H9 (cell line): ENCODE results near the gene SEZ6. TPM values are rescaled to one million over a fixed set of nuclear protein-coding genes. Genes with fewer than 3 reads are reported as not detected.

Experiments used
- DNase-seq: peaks from one replicate; pipeline ENCODE4 v3.0.0-alpha.2; 2017
- H2AFZ ChIP-seq: one replicate; pipeline ENCODE4 v1.6.1; 2013; ENCODE audit warnings: mild to moderate bottlenecking, low read length, control low read depth, moderate library complexity
- H2AK5ac ChIP-seq: 2 replicates; pipeline ENCODE4 v1.6.1; 2013; ENCODE audit warnings: low read length, control low read depth, mixed read lengths; ENCODE audit not compliant: insufficient read length
- H2BK120ac ChIP-seq: one replicate; pipeline ENCODE4 v1.6.1; 2013; ENCODE audit warnings: low read depth, mild to moderate bottlenecking, low read length, control low read depth, inconsistent platforms; ENCODE audit not compliant: poor library complexity, severe bottlenecking
- H2BK12ac ChIP-seq: 2 replicates; pipeline ENCODE4 v1.6.1; 2013; ENCODE audit warnings: low read length, control low read depth, mixed read lengths, low read depth; ENCODE audit not compliant: insufficient read length
- H2BK15ac ChIP-seq: 2 replicates; pipeline ENCODE4 v1.6.1; 2013; ENCODE audit warnings: low read depth, low read length, control low read depth
- H2BK20ac ChIP-seq: one replicate; pipeline ENCODE4 v1.6.1; 2013; ENCODE audit warnings: low read depth, mild to moderate bottlenecking, low read length, control low read depth, inconsistent platforms; ENCODE audit not compliant: poor library complexity, severe bottlenecking
- H2BK5ac ChIP-seq: 2 replicates; pipeline ENCODE4 v1.6.1; 2013; ENCODE audit warnings: low read length, control low read depth, mixed read lengths; ENCODE audit not compliant: insufficient read length
- H3K14ac ChIP-seq: 2 replicates; pipeline ENCODE4 v1.6.1; 2013; ENCODE audit warnings: low read length, control low read depth; ENCODE audit not compliant: insufficient read depth
- H3K18ac ChIP-seq: 2 replicates; pipeline ENCODE4 v1.6.1; 2013; ENCODE audit warnings: low read depth, mild to moderate bottlenecking, mixed read lengths, low read length, control low read depth; ENCODE audit not compliant: insufficient read length
- H3K23ac ChIP-seq: 2 replicates; pipeline ENCODE4 v1.6.1; 2013; ENCODE audit warnings: low read length, control low read depth, mixed read lengths, low read depth; ENCODE audit not compliant: insufficient read length
- H3K23me2 ChIP-seq: 2 replicates; pipeline ENCODE4 v1.6.1; 2013; ENCODE audit warnings: low read depth, mild to moderate bottlenecking, mixed read lengths, low read length, control low read depth; ENCODE audit not compliant: insufficient read length, poor library complexity, severe bottlenecking
- H3K27ac ChIP-seq: 2 replicates; pipeline ENCODE4 v1.5.1; 2013; ENCODE audit warnings: low read length, control low read depth, mixed read lengths, low read depth; ENCODE audit not compliant: insufficient read length
- H3K27me3 ChIP-seq: 2 replicates; pipeline ENCODE4 v1.6.1; 2013; ENCODE audit warnings: low read length, control low read depth, inconsistent platforms; ENCODE audit not compliant: insufficient read depth
- H3K4ac ChIP-seq: 2 replicates; pipeline ENCODE4 v1.6.1; 2013; ENCODE audit warnings: low read depth, mild to moderate bottlenecking, control low read depth, inconsistent platforms, low read length, moderate library complexity
- H3K4me1 ChIP-seq: 2 replicates; pipeline ENCODE4 v1.6.1; 2013; ENCODE audit warnings: low read length, control low read depth, inconsistent platforms; ENCODE audit not compliant: insufficient read depth
- H3K4me2 ChIP-seq: 2 replicates; pipeline ENCODE4 v1.6.1; 2013; ENCODE audit warnings: low read length, control low read depth, mixed read lengths; ENCODE audit not compliant: insufficient read length, insufficient read depth
- H3K56ac ChIP-seq: 2 replicates; pipeline ENCODE4 v1.6.1; 2013; ENCODE audit warnings: low read depth, mild to moderate bottlenecking, mixed read lengths, low read length, control low read depth; ENCODE audit not compliant: insufficient read length
- H3K79me1 ChIP-seq: 2 replicates; pipeline ENCODE4 v1.6.1; 2013; ENCODE audit warnings: low read depth, mild to moderate bottlenecking, moderate library complexity, low read length, control low read depth, inconsistent platforms; ENCODE audit not compliant: insufficient read depth, poor library complexity, severe bottlenecking
- H3K79me2 ChIP-seq: 2 replicates; pipeline ENCODE4 v1.6.1; 2013; ENCODE audit warnings: low read length, control low read depth, inconsistent platforms; ENCODE audit not compliant: insufficient read depth
- H3K9ac ChIP-seq: 2 replicates; pipeline ENCODE4 v1.6.1; 2013; ENCODE audit warnings: low read length, control low read depth, mixed read lengths; ENCODE audit not compliant: insufficient read length; ENCODE audit errors: extremely low read depth
- H3K9me3 ChIP-seq: one replicate; pipeline ENCODE4 v1.6.1; 2013; ENCODE audit warnings: low read depth, low read length, inconsistent platforms; ENCODE audit not compliant: control insufficient read depth
- H3T11ph ChIP-seq: one replicate; pipeline ENCODE4 v1.6.1; 2013; ENCODE audit warnings: mild to moderate bottlenecking, low read length, control low read depth, inconsistent platforms
- H4K20me1 ChIP-seq: one replicate; pipeline ENCODE4 v1.6.1; 2013; ENCODE audit not compliant: control insufficient read depth, insufficient read length, insufficient read depth
- H4K5ac ChIP-seq: 2 replicates; pipeline ENCODE4 v1.6.1; 2013; ENCODE audit warnings: low read depth, mild to moderate bottlenecking, mixed read lengths, low read length, control low read depth; ENCODE audit not compliant: insufficient read length
- H4K8ac ChIP-seq: replicated peaks from 2 replicates; pipeline ENCODE4 v1.6.1; 2013; ENCODE audit warnings: low read length, control low read depth, mixed read lengths, low read depth; ENCODE audit not compliant: insufficient read length
- H4K91ac ChIP-seq: 2 replicates; pipeline ENCODE4 v1.6.1; 2013; ENCODE audit warnings: low read depth, mild to moderate bottlenecking, moderate library complexity, mixed read lengths, low read length, control low read depth; ENCODE audit not compliant: insufficient read length
- H3K27ac Mint-ChIP-seq, 3 experiments: 2 replicates in 2 of 3; 3 replicates in 1 of 3; pipeline ENCODE4 v1.8.0; 2020 to 2021; ENCODE audit warnings: mixed read lengths in 3 of 3, mild to moderate bottlenecking in 1 of 3, moderate library complexity in 1 of 3
- H3K27me3 Mint-ChIP-seq: 2 replicates; pipeline ENCODE4 v1.8.0; 2021; ENCODE audit warnings: low read depth, mild to moderate bottlenecking, moderate library complexity, mixed read lengths
- H3K36me3 Mint-ChIP-seq, 3 experiments: 2 replicates in 2 of 3; 3 replicates in 1 of 3; pipeline ENCODE4 v1.8.0; 2020 to 2021; ENCODE audit warnings: low read depth in 3 of 3, mixed read lengths in 3 of 3; ENCODE audit not compliant: insufficient read depth in 1 of 3
- H3K4me1 Mint-ChIP-seq, 2 experiments: 2 replicates each; pipeline ENCODE4 v1.8.0; 2020; ENCODE audit warnings: mixed read lengths in 2 of 2
- H3K4me3 Mint-ChIP-seq, 2 experiments: 2 replicates in 1 of 2; 3 replicates in 1 of 2; pipeline ENCODE4 v1.8.0; 2020 to 2021; ENCODE audit warnings: mild to moderate bottlenecking in 2 of 2, mixed read lengths in 2 of 2, moderate library complexity in 1 of 2
- H3K9me3 Mint-ChIP-seq, 2 experiments: 2 replicates in 1 of 2; 3 replicates in 1 of 2; pipeline ENCODE4 v1.8.0; 2020; ENCODE audit warnings: mild to moderate bottlenecking in 2 of 2, mixed read lengths in 2 of 2, moderate library complexity in 1 of 2
- CTCF ChIP-seq: fragments of 200-600 bp; sonication (generic); conservative IDR thresholded peaks from 3 replicates; pipeline ENCODE4 v1.8.0; 2021; ENCODE audit warnings: antibody characterized with exemption, mild to moderate bottlenecking
- WGBS: extraction: QIAGEN DNeasy Blood & Tissue Kit; methylation state at CpG from one replicate; pipeline ENCODE4 v1.1.7; 2013; ENCODE audit warnings: missing lambda C conversion rate, low lambda C conversion rate, mixed read lengths; ENCODE audit not compliant: insufficient read length; ENCODE audit errors: extremely low coverage; 5-methylcytosine and 5-hydroxymethylcytosine counted together
- total RNA-seq: library from RNA; stranded (reverse); gene quantifications from 2 replicates; pipeline ENCODE4 v1.2.1, GENCODE V29; 2021

The SEZ6 gene
- total RNA-seq, 1 experiment from 2014 or later = 1.8 TPM

DNA sequence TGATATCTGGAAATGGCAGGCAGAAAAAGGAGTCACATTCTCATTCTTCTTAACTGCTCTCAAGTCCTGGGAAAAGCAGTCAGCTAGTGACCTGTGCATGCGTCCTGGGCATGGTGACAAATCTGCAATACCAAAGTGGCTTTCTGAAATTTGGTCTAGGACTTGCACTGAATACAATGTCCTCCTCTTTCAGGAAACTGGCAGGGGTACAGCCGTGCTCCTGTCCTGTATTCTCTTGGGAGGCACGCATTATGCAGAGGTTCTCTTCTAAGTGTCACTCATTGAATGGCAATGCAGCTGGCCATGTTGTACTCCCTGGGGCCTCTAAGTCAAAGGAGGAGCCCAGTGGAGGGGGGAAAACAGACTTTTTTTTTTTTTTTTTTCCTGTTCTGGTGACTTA, 65.2 kb downstream of the SEZ6 start:
- no peak overlapping the region; a peak in 1 of 5 replicates for H3K4me3 Mint-ChIP-seq
- Histone ChIP-seq H3K18ac (no peak overlapping the region), H2BK20ac (no peak overlapping the region), H4K5ac (no peak overlapping the region), H2BK120ac (no peak overlapping the region), H3K4me2 (no peak overlapping the region), H3K56ac (no peak overlapping the region), H2BK15ac (no peak overlapping the region), H3K79me2 (peaks cover 58% of the 10 kb centered on the region; the same call in 1 of the 2 replicates), H3K9ac (no peak overlapping the region), H3K4me1 (peaks cover 9% of the 10 kb centered on the region; the same call in 1 of the 2 replicates), H4K8ac (no peak overlapping the region), H3K4ac (no peak overlapping the region), H4K91ac (no peak overlapping the region), H2BK12ac (no peak overlapping the region), H3K23me2 (no peaks in the 10 kb centered on the region), H3K23ac (no peak overlapping the region), H2AK5ac (no peak overlapping the region), H3K27ac (no peak overlapping the region), H3K9me3 (no peaks in the 10 kb centered on the region), H2AFZ (no peak overlapping the region), H3K14ac (no peak overlapping the region), H3K27me3 (no peaks in the 10 kb centered on the region), H3K79me1 (peaks cover 12% of the 10 kb centered on the region), H3T11ph (no peak overlapping the region), H2BK5ac (no peak overlapping the region), H4K20me1 (no peaks in the 10 kb centered on the region)
- H3K9me3 Mint-ChIP-seq = no peaks in the 10 kb centered on the region
- no peak for TF ChIP-seq CTCF
- no CpG with 5 or more reads among the region's 3 CpGs for WGBS
- peaks cover 50 to 52% of the 10 kb centered on the region in 2 experiments for H3K4me1 Mint-ChIP-seq
- peak overlapping the region in 2 of 3 experiments; percentile 16 to 56; a peak in 3 of 7 replicates for H3K27ac Mint-ChIP-seq
- no peaks in the 10 kb centered on the region for H3K27me3 Mint-ChIP-seq
- no peak for DNase-seq
- peaks cover 11 to 42% (median 42%) of the 10 kb centered on the region in 3 experiments; a peak in 6 of 7 replicates for H3K36me3 Mint-ChIP-seq
